Posterior cingulate gyrus (tissue), 11 donors: ENCODE data around the gene LMBR1L.

ENCODE experiments used
- DNase-seq, 10 donors: peaks; one replicate each; pipeline versions ENCODE4 v3.0.0 to v3.0.0-alpha.2; 2020 to 2021; ENCODE audit warnings: mixed read lengths in 3 of 10
- intact Hi-C: fragments of 100-400 bp; cut with DNase I; formaldehyde crosslinking; loops from one replicate; pipeline ENCODE4 v1.15.1; 2023

Gene LMBR1L

GRCh38 chr12:49089821-49090773 is 20.6 kb downstream of the LMBR1L start:
- intact Hi-C loops, result loop anchor here (2.0 kb wide), 1 partner anchor 31 kb away; no protein-coding TSS in a partner anchor
- DNase-seq, result peak in 7 of 10 donors; percentile 32 to 90 (median 42)

GRCh38 chr12:49088932-49089330 is 21.7 kb downstream of the LMBR1L start:
- peak in 1 of 10 donors; percentile 55 for DNase-seq
- intact Hi-C loops, result loop anchor here (1.0 to 2.0 kb wide), 2 partner anchors 32 to 146 kb away; no protein-coding TSS in a partner anchor

- peak; percentile 60 to 96 (median 80) for DNase-seq
- intact Hi-C loops, result loop anchor here (1.0 to 2.0 kb wide), 2 partner anchors 32 to 147 kb away; no protein-coding TSS in a partner anchor
These were observed 22.3 kb downstream of the LMBR1L start for GRCh38 chr12:49088150-49088931.

GRCh38 chr12:49086116-49086515 is 24.5 kb downstream of the LMBR1L start:
- intact Hi-C loops, result no loop called here
- no peak for DNase-seq

GRCh38 chr12:49084438-49084837 is 26.2 kb downstream of the LMBR1L start:
- no peak for DNase-seq
- intact Hi-C loops, result no loop called here

GRCh38 chr12:49079793-49080192 is 30.9 kb downstream of the LMBR1L start:
- DNase-seq, result no peak
- intact Hi-C loops, result no loop called here

GRCh38 chr12:49070971-49071370 is 39.7 kb downstream of the LMBR1L start:
- DNase-seq, result peak in 1 of 10 donors; percentile 50
- intact Hi-C loops, result no loop called here

GRCh38 chr12:49069507-49070346 is 40.9 kb downstream of the LMBR1L start, which contains the start of gene RHEBL1:
Gene RHEBL1 (minus strand): TSS chr12:49069979. CDS start chr12:49069785, 194 bp downstream.
- intact Hi-C loops, result no loop called here
- DNase-seq, result peak; percentile 96 to 100 (median 98)

GRCh38 chr12:49068879-49069506 is 41.7 kb downstream of the LMBR1L start:
- intact Hi-C loops, result no loop called here
- DNase-seq, result peak in 3 of 10 donors; percentile 43 to 88 (median 78)

GRCh38 chr12:49066120-49066519 is 44.5 kb downstream of the LMBR1L start:
- peak in 1 of 10 donors; percentile 6 for DNase-seq
- intact Hi-C loops, result no loop called here

- peak in 1 of 10 donors; percentile 40 for DNase-seq
- intact Hi-C loops, result loop anchor here (2.0 to 5.0 kb wide), 2 partner anchors 58 to 170 kb away; no protein-coding TSS in a partner anchor
These were observed 45.9 kb downstream of the LMBR1L start for GRCh38 chr12:49064767-49065152.

GRCh38 chr12:49061916-49062315 is 48.7 kb downstream of the LMBR1L start:
- peak in 1 of 10 donors; percentile 54 for DNase-seq
- intact Hi-C loops, result loop anchor here (5.0 kb wide), 1 partner anchor 60 kb away; no protein-coding TSS in a partner anchor

GRCh38 chr12:49061157-49061650 is 49.4 kb downstream of the LMBR1L start:
- intact Hi-C loops, result loop anchor here (5.0 kb wide), 1 partner anchor 61 kb away; no protein-coding TSS in a partner anchor
- no peak for DNase-seq

GRCh38 chr12:49060237-49061156 is 50.1 kb downstream of the LMBR1L start, which contains the start of gene KMT2D:
Gene KMT2D (minus strand): TSS chr12:49060794. CDS start chr12:49055324, 5,470 bp downstream.
- intact Hi-C loops, result loop anchor here (5.0 kb wide), 1 partner anchor 62 kb away; no protein-coding TSS in a partner anchor
- DNase-seq, result peak; percentile 86 to 99 (median 90)

- DNase-seq, result peak in 2 of 10 donors; percentile 59 to 88
- intact Hi-C loops, result loop anchor here (5.0 kb wide), 1 partner anchor 63 kb away; no protein-coding TSS in a partner anchor
These were observed 51.1 kb downstream of the LMBR1L start for GRCh38 chr12:49059299-49060171.

GRCh38 chr12:49059045-49059298 is 51.7 kb downstream of the LMBR1L start:
- intact Hi-C loops, result no loop called here
- no peak for DNase-seq
